IPS-20b (cell line): ENCODE data around the gene B4GALNT3.

ENCODE experiments used
- H3K27ac ChIP-seq: one replicate; pipeline ENCODE4 v1.5.1; 2013; ENCODE audit warnings: low read length
- H3K27me3 ChIP-seq: 2 replicates; pipeline ENCODE4 v1.6.1; 2013; ENCODE audit warnings: mild to moderate bottlenecking, low read length, inconsistent platforms; ENCODE audit not compliant: insufficient read depth
- H3K36me3 ChIP-seq: 2 replicates; pipeline ENCODE4 v1.6.1; 2013; ENCODE audit warnings: low read depth, mild to moderate bottlenecking, inconsistent platforms, low read length, moderate library complexity; ENCODE audit not compliant: insufficient read depth
- H3K4me1 ChIP-seq: 2 replicates; pipeline ENCODE4 v1.6.1; 2013; ENCODE audit warnings: mild to moderate bottlenecking, control low read depth, inconsistent platforms, low read length, moderate library complexity; ENCODE audit not compliant: insufficient read depth
- H3K4me3 ChIP-seq: 2 replicates; pipeline ENCODE4 v1.5.1; 2013; ENCODE audit warnings: mild to moderate bottlenecking, low read length, inconsistent platforms
- H3K9ac ChIP-seq: 2 replicates; pipeline ENCODE4 v1.6.1; 2013; ENCODE audit warnings: low read depth, mild to moderate bottlenecking, inconsistent platforms, low read length, moderate library complexity
- H3K9me3 ChIP-seq: 2 replicates; pipeline ENCODE4 v1.6.1; 2013; ENCODE audit warnings: mild to moderate bottlenecking, low read depth, low read length, inconsistent platforms; ENCODE audit not compliant: insufficient read depth

Gene B4GALNT3

DNA sequence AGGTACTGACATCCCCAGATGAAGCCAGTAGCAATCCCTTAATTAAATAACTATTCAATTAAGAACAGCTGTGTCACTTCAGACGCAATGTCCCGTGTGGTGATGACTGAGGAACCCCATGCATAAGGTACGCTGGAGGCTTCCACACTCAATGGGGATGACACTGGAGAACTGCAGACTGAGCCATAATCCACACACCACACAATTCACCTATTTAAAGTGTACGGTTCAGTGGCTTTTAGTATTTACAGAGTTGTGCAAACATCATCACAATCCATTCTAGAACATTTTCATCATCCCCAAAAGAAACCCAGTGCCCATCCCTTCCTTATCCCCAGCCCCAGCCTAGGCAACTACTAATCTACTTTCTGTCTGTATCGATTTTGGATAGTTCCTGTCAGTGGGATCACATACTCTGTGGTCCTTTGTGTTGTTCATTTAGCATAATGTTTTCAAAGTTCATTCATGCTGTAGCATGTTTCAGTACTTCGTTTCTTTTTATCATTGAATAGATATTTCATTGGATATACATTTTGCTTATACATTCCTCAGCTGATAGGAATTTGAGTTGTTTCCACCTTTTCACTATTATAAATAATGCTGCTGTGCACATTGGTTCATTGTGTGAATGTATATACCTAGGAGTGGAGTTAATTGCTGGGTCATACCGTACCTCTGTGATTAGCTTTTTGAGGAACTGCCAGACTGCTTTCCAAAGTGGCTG, 142.4 kb downstream of the B4GALNT3 start:
- Histone ChIP-seq H3K9ac (no peak overlapping the region), H3K9me3 (no peaks in the 10 kb centered on the region), H3K27ac (no peak overlapping the region), H3K36me3 (no peaks in the 10 kb centered on the region), H3K27me3 (no peaks in the 10 kb centered on the region), H3K4me3 (no peak overlapping the region), H3K4me1 (peaks cover 5% of the 10 kb centered on the region; the same call in 1 of the 2 replicates)

DNA sequence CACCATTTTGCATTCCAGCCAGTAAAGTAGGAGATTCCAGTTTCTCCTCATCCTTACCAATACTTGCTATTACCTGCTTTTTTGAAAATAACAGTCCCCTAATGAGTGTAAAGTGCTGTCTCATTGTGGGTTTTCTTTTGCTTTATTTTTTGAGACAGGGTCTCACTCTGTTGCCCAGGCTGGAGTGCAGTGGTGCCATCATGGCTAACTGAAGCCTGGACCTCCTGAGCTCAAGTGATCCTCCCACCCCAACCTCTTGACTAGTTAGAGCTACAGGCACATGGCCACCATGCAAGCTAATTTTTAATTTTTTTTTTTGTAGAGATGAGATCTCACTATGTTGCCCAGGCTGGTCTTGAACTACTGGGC, 142.9 kb downstream of the B4GALNT3 start:
- Histone ChIP-seq H3K9me3 (no peaks in the 10 kb centered on the region), H3K27me3 (no peaks in the 10 kb centered on the region), H3K27ac (no peak overlapping the region), H3K9ac (no peak overlapping the region), H3K36me3 (no peaks in the 10 kb centered on the region), H3K4me1 (peaks cover 5% of the 10 kb centered on the region; the same call in 1 of the 2 replicates), H3K4me3 (no peak overlapping the region)

DNA sequence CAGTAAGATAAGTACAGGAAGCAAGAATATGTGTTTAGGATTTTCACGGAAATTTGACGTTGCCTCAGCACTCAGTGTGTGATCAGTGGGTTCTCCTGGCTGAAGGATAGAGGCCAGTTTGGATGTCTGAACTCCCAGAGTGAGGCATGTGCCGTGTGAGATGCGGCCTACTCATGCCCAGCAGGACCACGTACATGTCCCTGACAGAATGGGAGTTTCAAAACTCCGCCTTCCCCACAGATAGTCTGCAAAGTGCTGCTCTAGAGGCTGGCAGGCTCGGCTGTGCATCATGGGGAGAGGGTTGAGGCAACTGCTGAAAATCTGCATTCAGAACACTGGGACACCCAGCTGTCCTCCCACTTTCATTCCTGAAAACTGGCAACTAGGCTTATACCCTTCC, 145.2 kb downstream of the B4GALNT3 start:
- no peak overlapping the region for H3K4me3 ChIP-seq
- no peak overlapping the region for H3K9ac ChIP-seq
- H3K27ac ChIP-seq, result no peak overlapping the region
- no peaks in the 10 kb centered on the region for H3K9me3 ChIP-seq
- no peaks in the 10 kb centered on the region for H3K27me3 ChIP-seq
- no peaks in the 10 kb centered on the region for H3K4me1 ChIP-seq
- H3K36me3 ChIP-seq, result no peaks in the 10 kb centered on the region

DNA sequence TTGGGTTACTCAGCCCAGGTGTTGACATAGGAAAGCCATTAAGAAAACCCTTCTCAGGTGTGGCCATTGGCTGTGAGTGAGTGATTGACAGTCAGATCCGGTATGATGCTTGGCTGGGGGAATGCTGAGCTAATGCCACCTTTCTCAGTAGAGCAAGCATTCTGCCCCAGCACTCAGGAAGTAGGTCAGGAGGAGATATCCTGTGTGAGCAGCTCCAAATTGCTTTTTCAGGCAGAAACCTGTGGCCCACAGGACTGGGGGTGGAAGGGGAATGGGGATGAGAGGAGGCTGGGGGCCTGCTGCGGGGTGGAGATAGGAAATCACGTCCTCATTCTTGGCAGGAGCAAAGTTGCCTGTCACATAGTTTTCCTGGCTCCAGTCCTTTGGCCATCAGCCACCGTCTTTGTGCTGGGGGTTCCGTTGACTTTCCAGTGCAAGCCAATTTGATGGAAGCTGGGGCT, 147.8 kb downstream of the B4GALNT3 start:
- Histone ChIP-seq H3K27ac (no peak overlapping the region), H3K4me1 (no peaks in the 10 kb centered on the region), H3K27me3 (no peaks in the 10 kb centered on the region), H3K4me3 (no peak overlapping the region), H3K9ac (no peak overlapping the region), H3K36me3 (no peaks in the 10 kb centered on the region), H3K9me3 (no peaks in the 10 kb centered on the region)

DNA sequence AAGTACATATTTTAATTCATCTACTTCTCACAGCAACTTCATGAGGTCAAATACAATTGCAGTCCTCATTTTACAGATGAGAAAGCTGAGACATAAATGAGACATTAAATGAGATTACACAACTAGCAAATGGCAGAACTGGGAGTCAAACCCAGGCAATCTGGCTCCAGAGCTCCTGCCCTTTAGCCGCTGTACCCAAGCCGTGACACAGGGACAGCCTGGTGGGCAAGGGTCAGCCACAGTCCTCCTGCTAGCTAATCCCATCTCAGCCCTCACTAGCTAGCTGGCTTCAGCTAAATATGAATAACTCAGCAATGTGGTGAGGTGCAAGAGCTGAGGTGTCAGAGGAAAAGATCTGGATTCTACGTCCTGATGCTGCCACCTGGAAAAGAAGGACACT, 148.7 kb downstream of the B4GALNT3 start:
- Histone ChIP-seq H3K9me3 (no peaks in the 10 kb centered on the region), H3K27ac (no peak overlapping the region), H3K4me3 (no peak overlapping the region), H3K4me1 (no peaks in the 10 kb centered on the region), H3K27me3 (no peaks in the 10 kb centered on the region), H3K36me3 (no peaks in the 10 kb centered on the region), H3K9ac (no peak overlapping the region)

DNA sequence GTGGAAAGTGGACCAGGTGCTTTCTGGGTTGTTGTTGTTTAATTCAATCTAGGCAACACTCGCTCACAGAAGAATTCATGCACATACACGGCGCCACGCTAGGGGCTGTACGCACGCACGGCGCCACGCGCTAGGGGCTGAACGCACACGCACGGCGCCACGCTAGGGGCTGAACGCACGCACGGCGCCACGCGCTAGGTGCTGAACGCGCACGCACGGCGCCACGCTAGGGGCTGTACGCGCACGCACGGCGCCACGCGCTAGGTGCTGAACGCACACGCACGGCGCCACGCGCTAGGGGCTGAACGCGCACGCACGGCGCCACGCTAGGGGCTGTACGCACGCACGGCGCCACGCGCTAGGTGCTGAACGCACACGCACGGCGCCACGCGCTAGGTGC, 149.2 kb downstream of the B4GALNT3 start:
- H3K9me3 ChIP-seq, result no peaks in the 10 kb centered on the region
- H3K27me3 ChIP-seq, result no peaks in the 10 kb centered on the region
- H3K4me3 ChIP-seq, result no peak overlapping the region
- no peaks in the 10 kb centered on the region for H3K36me3 ChIP-seq
- no peak overlapping the region for H3K27ac ChIP-seq
- no peaks in the 10 kb centered on the region for H3K4me1 ChIP-seq
- H3K9ac ChIP-seq, result no peak overlapping the region

DNA sequence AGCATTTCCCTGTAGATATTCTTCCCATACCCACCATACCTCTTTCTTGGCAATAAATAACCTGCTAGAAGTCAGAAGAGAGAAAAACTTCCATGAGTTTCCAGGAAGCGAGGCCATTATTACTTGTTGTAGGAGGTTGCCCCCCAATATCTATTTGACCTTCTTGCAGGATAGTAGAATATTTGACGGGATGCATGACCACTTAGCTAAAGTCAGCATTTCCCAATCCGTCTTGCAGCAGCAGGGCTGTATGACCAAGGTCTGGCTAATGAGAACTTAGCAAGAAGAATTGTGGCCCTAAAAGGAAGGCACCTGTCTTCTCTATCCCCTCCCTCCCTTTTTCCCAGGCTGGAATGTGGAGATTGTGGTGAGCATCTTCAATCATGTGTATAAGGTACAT, 152.0 kb downstream of the B4GALNT3 start:
- no peaks in the 10 kb centered on the region for H3K36me3 ChIP-seq
- no peaks in the 10 kb centered on the region for H3K4me1 ChIP-seq
- no peaks in the 10 kb centered on the region for H3K9me3 ChIP-seq
- no peak overlapping the region for H3K4me3 ChIP-seq
- H3K27ac ChIP-seq, result no peak overlapping the region
- no peaks in the 10 kb centered on the region; the same call in 1 of the 2 replicates for H3K27me3 ChIP-seq
- H3K9ac ChIP-seq, result no peak overlapping the region

DNA sequence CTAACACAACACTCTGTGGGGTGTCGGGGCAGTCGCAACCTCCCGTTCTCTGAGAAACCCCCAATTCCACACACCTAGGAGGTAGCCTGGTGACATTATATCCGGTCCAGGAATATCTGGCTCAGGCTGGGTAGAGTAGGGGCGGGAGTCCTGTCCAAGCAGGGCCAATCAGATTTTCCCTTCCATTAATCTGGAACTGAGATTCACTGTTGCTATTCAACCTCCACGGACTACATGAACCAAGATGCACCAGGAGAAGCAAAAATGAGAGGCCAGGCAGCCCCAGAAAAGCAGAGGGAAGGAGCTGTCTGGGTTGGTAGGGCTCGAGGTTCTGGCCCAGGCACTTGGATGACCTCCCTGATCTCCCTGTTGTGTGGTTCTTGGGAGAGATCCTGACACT, 152.6 kb downstream of the B4GALNT3 start:
- Histone ChIP-seq H3K4me3 (no peak overlapping the region), H3K27ac (no peak overlapping the region), H3K27me3 (no peaks in the 10 kb centered on the region; the same call in 1 of the 2 replicates), H3K36me3 (no peaks in the 10 kb centered on the region), H3K4me1 (no peaks in the 10 kb centered on the region), H3K9ac (no peak overlapping the region), H3K9me3 (no peaks in the 10 kb centered on the region)

DNA sequence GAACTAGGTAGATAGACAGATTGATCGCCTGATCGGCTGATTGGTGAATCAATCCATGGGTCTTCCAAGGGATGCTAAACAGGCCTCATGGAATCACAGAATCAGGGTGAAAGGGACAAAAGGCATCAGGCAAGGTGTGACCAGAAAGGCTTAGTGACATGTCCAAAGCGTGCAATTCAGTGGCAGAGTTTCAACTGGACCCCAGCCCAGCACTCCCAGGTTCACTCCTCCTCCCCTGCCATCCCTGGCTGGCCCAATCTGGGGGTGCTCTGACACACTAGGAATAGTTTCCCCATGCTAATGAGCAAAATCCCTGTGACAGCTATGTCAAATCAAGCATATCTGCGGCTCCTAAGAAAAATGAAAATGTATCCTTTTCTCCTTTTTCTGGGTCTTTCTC, 153.1 kb downstream of the B4GALNT3 start:
- Histone ChIP-seq H3K9ac (no peak overlapping the region), H3K4me1 (no peaks in the 10 kb centered on the region), H3K4me3 (no peak overlapping the region), H3K27ac (no peak overlapping the region), H3K27me3 (no peaks in the 10 kb centered on the region; the same call in 1 of the 2 replicates), H3K36me3 (no peaks in the 10 kb centered on the region), H3K9me3 (no peaks in the 10 kb centered on the region)
